ENCODE results near the gene CMBL.

- TF ChIP-seq CTCF (IDR thresholded peaks at IDR 0.05 in 8 of 11, conservative IDR thresholded peaks at IDR 0.05 in 3 of 11) (no peak), POLR2AphosphoS5 (IDR thresholded peaks at IDR 0.05) (no peak)
These were observed 28.2 kb upstream of the CMBL start for GRCh38 chr5:10335711-10336470.

Data from spleen (tissue), 7 donors.